UCSD-AML1 (cell line): ENCODE results near the gene CSNK1D.

ENCODE experiments used
- DNase-seq: peaks from one replicate; lab custom pipeline; 2025; ENCODE audit not compliant: unreplicated experiment; lab: John Stamatoyannopoulos, UW

The CSNK1D gene

GRCh38 chr17:82296511-82297279, 23.2 kb upstream of the CSNK1D start:
- no peak for DNase-seq

- no peak for DNase-seq
Measured at GRCh38 chr17:82295472-82295814, 21.9 kb upstream of the CSNK1D start.

- DNase-seq, result no peak
Measured at GRCh38 chr17:82294064-82294773, 20.7 kb upstream of the CSNK1D start.

- peak; percentile 95 for DNase-seq
Measured at GRCh38 chr17:82292251-82293154, 19.0 kb upstream of the CSNK1D start.

GRCh38 chr17:82291582-82292250, 18.2 kb upstream of the CSNK1D start:
- DNase-seq, result no peak

- DNase-seq, result no peak
Measured at GRCh38 chr17:82287868-82288801, 14.6 kb upstream of the CSNK1D start.

GRCh38 chr17:82287013-82287867, 13.7 kb upstream of the CSNK1D start:
- no peak for DNase-seq

- DNase-seq, result no peak
Measured at GRCh38 chr17:82285141-82285540, 11.6 kb upstream of the CSNK1D start.

- DNase-seq, result no peak
Measured at GRCh38 chr17:82283208-82283749, 9.8 kb upstream of the CSNK1D start.

- DNase-seq, result no peak
Measured at GRCh38 chr17:82282239-82283207, 9.0 kb upstream of the CSNK1D start.

- no peak for DNase-seq
Measured at GRCh38 chr17:82281502-82282238, 8.2 kb upstream of the CSNK1D start.

- DNase-seq, result no peak
Measured at GRCh38 chr17:82281076-82281475, 7.6 kb upstream of the CSNK1D start.

- no peak for DNase-seq
Measured at GRCh38 chr17:82280537-82280936, 7.0 kb upstream of the CSNK1D start.

GRCh38 chr17:82278786-82279391, 5.4 kb upstream of the CSNK1D start:
- DNase-seq, result no peak

GRCh38 chr17:82278308-82278707, 4.8 kb upstream of the CSNK1D start:
- DNase-seq, result no peak

GRCh38 chr17:82277851-82278250, 4.4 kb upstream of the CSNK1D start:
- no peak for DNase-seq

GRCh38 chr17:82276938-82277337, 3.4 kb upstream of the CSNK1D start:
- no peak for DNase-seq
